CD4-positive, alpha-beta T cell (primary cell): ENCODE data around the gene TFEB. TPM values are rescaled to one million over a fixed set of nuclear protein-coding genes. Genes with fewer than 3 reads are reported as not detected.

Experiments
- ATAC-seq: fragments of 200-7000 bp; cut with Tn5 transposase; one replicate; pipeline ENCODE4 v1.10.0; 2022; ENCODE audit warnings: mild to moderate bottlenecking; ENCODE audit not compliant: poor library complexity
- CTCF ChIA-PET: fragments of 350-600 bp; sonication (Branson Sonifier 250); formaldehyde crosslinking; loops from one replicate; lab custom pipeline; 2021; ENCODE audit warnings: antibody characterized with exemption, inconsistent platforms; lab: Charles Lee
- POLR2A ChIA-PET: fragments of 350-600 bp; sonication (Branson Sonifier 250); formaldehyde crosslinking; loops from one replicate; lab custom pipeline; 2021; ENCODE audit warnings: antibody characterized with exemption, inconsistent platforms; lab: Charles Lee
- DNase-seq, 14 experiments: peaks; one replicate each; pipeline ENCODE4 v3.0.0-alpha.2; 2013 to 2020; ENCODE audit warnings: mixed read lengths in 2 of 14
- H3K27ac ChIP-seq, 2 donors: one replicate each; pipeline versions ENCODE4 v1.5.1 to v1.7.0; 2013; ENCODE audit warnings: low read length in 2 of 2, low read depth in 1 of 2, mild to moderate bottlenecking in 1 of 2
- H3K27me3 ChIP-seq, 2 experiments: 1 replicate in 1 of 2; 2 replicates in 1 of 2; pipeline versions ENCODE4 v1.6.1 to v1.7.0; 2013; ENCODE audit warnings: low read length in 2 of 2, control low read depth in 1 of 2, mild to moderate bottlenecking in 1 of 2, moderate library complexity in 1 of 2; ENCODE audit not compliant: insufficient read depth in 2 of 2, control insufficient read depth in 1 of 2
- H3K36me3 ChIP-seq: one replicate; pipeline ENCODE4 v1.6.1; 2013; ENCODE audit warnings: low read length, control low read depth; ENCODE audit not compliant: insufficient read depth
- H3K4me1 ChIP-seq: one replicate; pipeline ENCODE4 v1.6.1; 2013; ENCODE audit warnings: low read length, control low read depth; ENCODE audit not compliant: insufficient read depth
- H3K4me3 ChIP-seq: one replicate; pipeline ENCODE4 v1.5.1; 2013; ENCODE audit warnings: mild to moderate bottlenecking, low read length, moderate library complexity
- H3K9me3 ChIP-seq, 2 experiments: 1 replicate in 1 of 2; 2 replicates in 1 of 2; pipeline versions ENCODE4 v1.6.1 to v1.7.0; 2013; ENCODE audit warnings: low read length in 2 of 2, mild to moderate bottlenecking in 2 of 2, control low read depth in 1 of 2, moderate library complexity in 1 of 2; ENCODE audit not compliant: control insufficient read depth in 1 of 2, insufficient read depth in 1 of 2
- H3K27ac Mint-ChIP-seq: one replicate; pipeline ENCODE4 v1.8.0; 2020; ENCODE audit warnings: mixed read lengths
- H3K27me3 Mint-ChIP-seq: one replicate; pipeline ENCODE4 v1.8.0; 2021; ENCODE audit warnings: mixed read lengths
- H3K36me3 Mint-ChIP-seq: one replicate; pipeline ENCODE4 v1.8.0; 2021; ENCODE audit warnings: low read depth, mixed read lengths
- H3K4me1 Mint-ChIP-seq: one replicate; pipeline ENCODE4 v1.8.0; 2021; ENCODE audit warnings: low read depth, mixed read lengths
- H3K4me3 Mint-ChIP-seq: one replicate; pipeline ENCODE4 v1.8.0; 2020; ENCODE audit warnings: mild to moderate bottlenecking, mixed read lengths
- H3K9me3 Mint-ChIP-seq: one replicate; pipeline ENCODE4 v1.8.0; 2020; ENCODE audit warnings: mixed read lengths
- CTCF ChIP-seq: fragments of 200-600 bp; IDR thresholded peaks from one replicate; pipeline ENCODE4 v1.8.0; 2022; ENCODE audit warnings: antibody characterized with exemption, mild to moderate bottlenecking
- intact Hi-C, 2 experiments: fragments of 100-400 bp; cut with DNase I in 1 of 2; cut with micrococcal nuclease in 1 of 2; formaldehyde crosslinking; loops; one replicate each; pipeline versions ENCODE4 v1.15.1 to v1.9.0; 2023 to 2025; cut with DNase I, micrococcal nuclease
- total RNA-seq, 174 experiments: library from RNA in 2 of 174; stranded (reverse) in 2 of 174; gene quantifications; one replicate each; pipeline ENCODE4 v1.2.3 and lab custom pipeline; 2021 to 2026

TFEB gene
- total RNA-seq, 2 experiments from 2014 or later, result 23.8 to 24.1 TPM

GRCh38 chr6:41756354-41756753 is 20.9 kb upstream of the TFEB start:
- H3K36me3 Mint-ChIP-seq, result no peaks in the 10 kb centered on the region
- TF ChIP-seq CTCF, result no peak
- no peaks in the 10 kb centered on the region for H3K9me3 Mint-ChIP-seq
- H3K4me1 Mint-ChIP-seq, result no peaks in the 10 kb centered on the region
- no peak overlapping the region for H3K27ac ChIP-seq
- H3K36me3 ChIP-seq, result no peaks in the 10 kb centered on the region
- no peaks in the 10 kb centered on the region for H3K27me3 Mint-ChIP-seq
- H3K27ac Mint-ChIP-seq, result no peak overlapping the region
- no peaks in the 10 kb centered on the region for H3K9me3 ChIP-seq
- H3K4me1 ChIP-seq, result no peaks in the 10 kb centered on the region
- intact Hi-C loops, result no loop called here
- DNase-seq, result no peak
- CTCF ChIA-PET, result no interaction called here
- no peak overlapping the region for H3K4me3 ChIP-seq
- POLR2A ChIA-PET, result no interaction called here
- H3K27me3 ChIP-seq, result no peaks in the 10 kb centered on the region
- no peak overlapping the region for H3K4me3 Mint-ChIP-seq
- no peak for ATAC-seq

- TF ChIP-seq CTCF, result no peak
- ChIA-PET CTCF (no interaction called here), POLR2A (no interaction called here)
Measured at GRCh38 chr6:41755895-41756294, 20.5 kb upstream of the TFEB start.

GRCh38 chr6:41750374-41750773 is 15.0 kb upstream of the TFEB start:
- CTCF ChIA-PET, result no interaction called here
- no peak overlapping the region for H3K4me3 ChIP-seq

More at GRCh38 chr6:41755895-41756294, 20.5 kb upstream of the TFEB start:
- H3K27me3 Mint-ChIP-seq, result no peaks in the 10 kb centered on the region
- no peaks in the 10 kb centered on the region for H3K36me3 ChIP-seq
- H3K4me3 ChIP-seq, result no peak overlapping the region
- ATAC-seq, result no peak
- no peaks in the 10 kb centered on the region for H3K27me3 ChIP-seq
- H3K4me1 Mint-ChIP-seq, result no peaks in the 10 kb centered on the region
- H3K9me3 ChIP-seq, result no peaks in the 10 kb centered on the region
- intact Hi-C loops, result no loop called here
- no peaks in the 10 kb centered on the region for H3K9me3 Mint-ChIP-seq
- H3K27ac Mint-ChIP-seq, result no peak overlapping the region
- no peaks in the 10 kb centered on the region for H3K36me3 Mint-ChIP-seq
- no peaks in the 10 kb centered on the region for H3K4me1 ChIP-seq
- H3K4me3 Mint-ChIP-seq, result no peak overlapping the region
- DNase-seq, result no peak
- no peak overlapping the region for H3K27ac ChIP-seq

More at GRCh38 chr6:41750374-41750773, 15.0 kb upstream of the TFEB start:
- peaks cover 0 to 3% of the 10 kb centered on the region in 2 experiments for H3K27me3 ChIP-seq
- no peak overlapping the region for H3K4me3 Mint-ChIP-seq
- H3K4me1 ChIP-seq, result no peaks in the 10 kb centered on the region
- ATAC-seq (no peak), DNase-seq (no peak)
- H3K27ac Mint-ChIP-seq, result no peak overlapping the region
- no peaks in the 10 kb centered on the region for H3K9me3 Mint-ChIP-seq
- intact Hi-C loops, result no loop called here
- POLR2A ChIA-PET, result interaction anchor here (0.7 kb wide), 1 partner anchor 67 kb away, joined by 3 read pairs; no protein-coding TSS in a partner anchor
- no peaks in the 10 kb centered on the region for H3K36me3 Mint-ChIP-seq
- H3K9me3 ChIP-seq, result no peaks in the 10 kb centered on the region
- H3K4me1 Mint-ChIP-seq, result no peaks in the 10 kb centered on the region
- no peak overlapping the region for H3K27ac ChIP-seq
- no peaks in the 10 kb centered on the region for H3K36me3 ChIP-seq
- TF ChIP-seq CTCF, result no peak
- no peaks in the 10 kb centered on the region for H3K27me3 Mint-ChIP-seq
